HG03064 (cell line): ENCODE results near the gene PSPC1.

Experiments used
- ATAC-seq: cut with Tn5 transposase; IDR thresholded peaks from one replicate; pipeline ENCODE4 v1.9.1; 2021; ENCODE audit warnings: low read depth; ENCODE audit not compliant: unreplicated experiment

Gene PSPC1

DNA sequence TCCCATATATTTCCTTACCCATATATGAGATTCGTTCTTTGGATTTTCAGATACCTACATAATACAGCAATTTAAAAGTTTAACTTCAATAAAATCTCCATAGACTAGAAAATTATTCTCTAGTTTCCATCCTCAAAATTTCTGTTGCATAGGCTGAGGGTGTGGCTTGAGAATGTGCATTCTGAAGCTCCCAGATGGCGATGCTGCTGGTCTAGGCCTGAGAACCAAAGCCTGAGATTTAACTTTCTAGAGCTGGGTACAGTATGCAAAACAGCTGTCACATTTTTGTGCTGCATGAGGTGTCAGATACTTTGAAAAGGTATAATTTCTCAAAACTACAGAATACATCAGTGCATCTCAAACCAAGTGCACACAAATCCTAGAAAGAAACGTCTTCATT is 106.6 kb downstream of the PSPC1 start:
- ATAC-seq, result no peak

DNA sequence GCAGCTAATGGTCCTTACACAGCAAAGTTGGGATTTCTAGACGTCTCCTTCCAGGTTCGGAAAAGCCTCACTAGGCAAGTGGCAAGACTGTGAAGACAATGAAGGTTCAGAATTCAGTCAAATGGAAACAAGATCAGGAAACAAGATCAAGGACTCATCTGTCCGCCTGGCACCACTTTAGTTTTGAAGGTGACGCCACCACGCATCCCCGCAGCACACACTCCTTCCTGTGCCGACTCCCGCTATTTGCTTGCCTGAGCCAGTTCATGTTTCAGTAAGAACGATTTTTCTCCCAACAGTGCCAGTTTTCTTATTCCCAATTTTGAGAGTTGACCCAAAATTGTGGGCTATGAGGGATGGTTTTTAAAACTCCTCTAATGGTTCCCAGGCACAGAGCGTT is 107.8 kb downstream of the PSPC1 start:
- ATAC-seq, result no peak

DNA sequence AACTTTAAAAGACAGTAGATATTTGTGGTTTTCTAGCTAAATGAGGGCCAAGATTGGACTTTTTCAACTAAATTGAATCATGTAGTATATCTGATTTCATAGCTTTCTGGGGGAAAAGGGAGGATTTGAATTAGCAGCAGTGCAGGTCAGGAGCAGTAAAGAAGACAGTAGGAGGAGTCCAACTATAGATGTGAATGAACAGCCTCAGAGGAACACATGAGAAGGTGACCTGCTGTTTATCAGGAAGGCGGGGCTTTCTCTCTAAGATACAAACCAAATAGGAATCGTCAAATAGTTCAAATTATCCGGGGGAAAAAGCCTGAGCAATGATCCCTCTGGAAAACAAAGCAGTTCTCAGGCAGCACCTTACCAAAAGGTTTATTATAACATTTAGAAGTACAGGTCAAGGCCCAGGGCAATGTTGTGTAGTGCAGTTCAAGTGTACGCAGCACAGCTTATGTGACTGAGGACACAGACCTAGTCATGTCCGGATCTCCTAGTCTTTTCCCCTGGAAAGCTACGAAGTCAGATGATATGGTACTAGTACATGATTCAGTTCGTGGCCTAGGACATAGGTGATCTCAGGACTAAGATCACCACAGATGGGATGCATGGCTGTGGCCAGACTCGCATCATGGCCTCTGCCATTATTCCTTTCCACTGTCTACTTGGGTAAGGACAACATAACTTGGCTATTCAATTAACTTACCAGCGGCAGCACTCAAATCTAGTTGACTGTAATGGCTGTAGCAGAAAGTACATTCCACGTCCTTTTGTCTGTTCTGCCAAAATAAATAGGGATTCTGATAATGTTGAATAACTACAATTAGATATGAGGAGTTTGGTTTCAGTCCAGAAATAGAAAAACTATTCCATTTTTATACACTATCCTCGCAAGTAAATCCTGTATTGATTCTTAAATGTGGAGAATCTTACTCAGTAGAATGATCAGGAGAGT is 109.0 kb downstream of the PSPC1 start:
- no peak for ATAC-seq

DNA sequence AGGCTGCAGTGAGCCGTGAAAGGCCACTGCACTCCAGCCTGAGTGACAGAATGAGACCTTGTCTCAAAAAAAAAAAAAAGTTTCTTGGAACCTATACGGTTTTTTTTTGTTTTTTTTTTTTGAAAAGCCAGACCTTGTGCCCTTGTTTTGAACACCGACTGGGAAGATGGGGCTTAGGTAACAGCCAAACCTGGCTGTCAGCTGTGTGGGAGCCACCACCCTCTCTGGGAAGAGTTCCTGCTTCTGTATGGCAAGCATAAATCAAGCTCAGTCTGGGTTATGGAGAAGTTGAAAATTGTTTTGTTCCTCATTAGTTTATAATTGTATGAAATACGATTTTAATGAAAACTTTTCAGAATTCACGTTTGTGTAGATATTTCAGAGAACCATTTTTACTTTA is 109.8 kb downstream of the PSPC1 start:
- no peak for ATAC-seq

DNA sequence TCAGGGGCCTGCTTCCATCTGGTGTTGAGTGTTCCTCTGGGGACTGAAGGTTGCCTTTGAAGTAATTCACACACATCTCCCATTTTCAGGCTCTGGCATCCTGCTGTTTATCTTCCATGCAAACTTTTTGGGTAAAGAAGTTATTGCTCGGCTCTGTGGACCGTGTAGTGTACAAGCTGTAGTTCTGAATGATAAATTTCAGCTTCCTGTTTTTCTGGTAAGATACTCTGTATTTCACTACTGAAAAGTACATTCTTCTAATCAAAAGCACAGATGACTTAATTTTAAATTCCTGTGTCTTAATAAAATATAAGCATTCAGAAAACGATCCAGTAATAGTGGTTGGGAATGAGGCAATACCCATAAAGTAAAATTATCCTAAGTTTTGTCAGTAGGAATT is 112.6 kb downstream of the PSPC1 start:
- ATAC-seq, result no peak

DNA sequence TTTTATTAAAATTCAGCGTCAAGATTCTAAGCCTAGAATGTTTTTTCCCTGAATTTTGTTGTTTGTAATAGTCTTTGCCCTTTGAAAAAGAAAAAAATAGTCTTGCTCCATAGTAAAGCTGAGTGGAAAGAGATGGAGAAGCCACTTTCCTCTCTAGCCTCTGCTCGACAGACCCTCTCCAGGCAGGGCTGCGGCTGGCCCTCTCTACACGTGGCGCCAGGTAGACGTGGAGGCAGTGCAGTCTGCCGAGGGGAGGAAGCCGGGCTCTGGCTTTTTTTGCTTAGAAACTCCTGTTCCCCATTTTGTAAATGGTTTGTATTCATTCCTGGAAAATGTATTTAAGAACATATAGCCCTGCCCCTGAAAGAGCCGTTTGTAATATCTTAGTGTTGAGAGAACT is 114.0 kb downstream of the PSPC1 start:
- ATAC-seq, result no peak

DNA sequence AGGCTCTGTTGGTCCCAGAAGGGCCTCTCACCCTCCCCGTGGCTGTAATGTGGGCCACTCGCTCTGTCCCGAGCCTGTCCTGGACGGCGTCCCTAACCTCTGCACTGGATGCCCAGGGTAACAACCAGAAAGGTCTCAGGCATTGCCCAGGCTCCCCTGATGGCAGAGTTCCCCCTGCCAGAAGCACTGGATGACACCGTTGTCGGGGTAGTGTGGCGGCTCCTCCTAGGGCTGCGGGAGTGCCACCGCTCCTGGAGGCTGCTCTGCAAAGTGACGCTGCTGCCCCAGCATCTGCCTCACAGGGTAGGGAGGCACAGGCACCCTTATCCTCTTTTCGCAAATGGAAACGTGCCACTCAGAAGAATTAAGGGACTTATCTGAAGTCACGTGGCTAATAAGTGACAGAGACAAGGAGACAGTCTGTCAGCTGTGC is 117.3 kb downstream of the PSPC1 start:
- ATAC-seq, result no peak

DNA sequence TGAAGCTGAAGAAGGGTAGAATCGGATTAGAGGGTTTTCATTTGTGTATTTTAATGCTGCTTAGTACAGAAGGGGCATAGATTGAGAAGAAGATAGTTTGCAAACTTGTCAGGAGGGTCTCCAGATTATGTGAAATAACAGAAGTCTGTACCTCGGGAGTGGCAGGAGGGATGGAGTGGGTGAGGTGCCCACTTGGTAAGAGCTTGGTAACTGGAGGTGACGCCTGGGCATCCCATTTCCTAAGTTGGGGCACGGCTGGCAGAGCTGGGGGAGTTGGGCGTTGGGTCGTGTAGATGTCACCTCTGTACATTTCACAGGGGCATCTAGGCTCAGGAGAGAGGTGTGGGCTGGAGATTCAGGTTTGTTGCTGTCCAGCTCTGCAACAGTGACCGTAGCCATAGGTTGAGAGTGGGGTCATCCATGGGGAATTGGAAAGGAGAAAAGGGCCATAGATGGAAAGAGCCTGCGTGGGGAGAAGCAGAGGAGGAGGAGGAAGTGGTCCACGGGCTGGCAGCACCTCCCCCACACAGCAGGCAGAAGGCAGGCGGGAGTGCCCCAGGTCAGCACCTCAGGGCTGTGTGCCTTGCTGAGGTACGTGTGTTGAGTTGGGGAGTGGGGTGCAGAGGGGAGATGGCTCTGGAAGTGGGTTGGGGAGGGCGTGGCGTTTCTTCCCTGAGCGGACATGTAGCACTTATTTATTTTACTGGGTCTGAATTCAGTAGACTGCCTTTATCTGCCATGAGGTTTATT is 118.1 kb downstream of the PSPC1 start:
- no peak for ATAC-seq

DNA sequence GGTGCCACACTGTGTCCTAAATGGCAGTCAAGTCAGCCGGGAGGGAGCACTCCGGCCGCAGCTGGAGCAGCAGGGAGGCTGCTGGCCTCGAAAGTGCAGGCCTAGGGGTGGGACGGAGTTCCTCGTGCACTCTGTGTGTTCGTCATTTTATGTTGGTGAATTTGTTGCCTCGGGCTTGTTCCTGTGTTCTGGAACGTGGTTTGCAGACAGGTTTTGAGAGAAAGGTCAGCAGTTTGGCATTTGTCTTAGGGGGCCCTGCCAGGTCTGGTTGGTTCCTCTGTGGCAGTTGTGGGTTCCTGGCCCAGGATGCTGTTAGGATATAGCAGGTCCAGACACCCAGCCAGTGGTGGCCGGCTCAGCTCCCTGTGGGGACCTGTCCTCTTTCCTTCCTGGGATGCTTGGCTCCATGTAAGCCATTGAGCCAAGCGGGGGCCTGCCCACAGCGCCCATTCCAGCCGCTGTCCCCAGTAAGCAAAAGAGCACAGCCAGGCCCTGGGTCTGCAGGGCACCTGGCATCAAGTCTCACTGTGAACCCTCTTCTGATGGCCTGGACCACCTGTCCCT is 119.2 kb downstream of the PSPC1 start:
- ATAC-seq, result no peak

DNA sequence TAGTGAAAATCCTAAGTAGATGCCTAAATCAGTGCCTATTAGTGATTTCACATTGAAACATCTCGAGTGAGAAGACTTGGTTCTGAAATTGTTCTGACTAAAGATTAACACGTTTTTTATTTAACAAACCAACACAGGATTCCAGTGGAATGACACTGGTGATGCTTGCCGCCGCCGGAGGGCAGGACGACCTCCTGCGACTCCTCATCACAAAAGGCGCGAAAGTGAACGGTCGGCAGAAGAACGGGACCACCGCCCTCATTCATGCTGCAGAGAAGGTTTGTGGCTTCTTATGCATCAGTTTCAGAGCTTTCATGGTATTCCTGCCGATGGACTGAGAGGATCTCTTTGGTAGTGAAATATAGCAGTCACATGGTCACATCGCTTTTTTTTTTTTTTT is 121.2 kb downstream of the PSPC1 start:
- no peak for ATAC-seq

DNA sequence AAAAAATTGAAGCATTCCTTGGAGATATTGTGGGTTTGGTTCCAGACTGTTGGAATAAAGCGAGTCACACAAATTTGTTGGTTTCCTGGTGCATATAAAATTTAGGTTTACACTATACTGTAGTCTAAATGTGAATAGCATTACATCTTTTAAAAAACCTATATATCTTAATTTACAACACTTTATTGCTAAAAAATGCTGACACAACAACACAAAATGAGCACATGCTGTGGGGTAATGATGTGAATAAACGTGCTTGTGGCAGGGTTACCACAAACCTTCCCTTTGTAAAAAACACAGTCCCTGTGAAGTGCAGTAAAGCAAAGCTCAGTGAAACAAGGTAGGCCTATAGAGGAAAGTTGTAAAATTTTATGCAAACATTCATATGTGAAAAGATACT is 121.6 kb downstream of the PSPC1 start:
- ATAC-seq, result no peak

DNA sequence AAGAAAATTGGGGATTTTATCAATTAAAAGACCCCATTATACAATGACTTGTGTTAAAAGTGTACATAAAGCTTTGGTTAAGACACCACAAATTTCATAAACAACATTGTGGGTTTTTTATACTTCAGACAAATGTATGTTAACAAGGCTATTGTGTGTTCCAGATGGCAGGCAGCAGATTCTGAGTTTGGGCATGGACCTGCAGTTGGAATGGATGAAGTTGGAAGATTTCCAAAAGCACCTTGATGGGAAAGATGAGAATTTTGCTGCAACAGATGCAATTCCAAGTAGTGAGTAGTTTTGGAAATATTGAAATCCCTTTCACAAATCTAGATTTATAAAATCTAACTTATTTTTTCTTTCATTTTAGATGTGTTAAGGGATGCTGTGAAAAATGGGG is 123.9 kb downstream of the PSPC1 start:
- no peak for ATAC-seq

DNA sequence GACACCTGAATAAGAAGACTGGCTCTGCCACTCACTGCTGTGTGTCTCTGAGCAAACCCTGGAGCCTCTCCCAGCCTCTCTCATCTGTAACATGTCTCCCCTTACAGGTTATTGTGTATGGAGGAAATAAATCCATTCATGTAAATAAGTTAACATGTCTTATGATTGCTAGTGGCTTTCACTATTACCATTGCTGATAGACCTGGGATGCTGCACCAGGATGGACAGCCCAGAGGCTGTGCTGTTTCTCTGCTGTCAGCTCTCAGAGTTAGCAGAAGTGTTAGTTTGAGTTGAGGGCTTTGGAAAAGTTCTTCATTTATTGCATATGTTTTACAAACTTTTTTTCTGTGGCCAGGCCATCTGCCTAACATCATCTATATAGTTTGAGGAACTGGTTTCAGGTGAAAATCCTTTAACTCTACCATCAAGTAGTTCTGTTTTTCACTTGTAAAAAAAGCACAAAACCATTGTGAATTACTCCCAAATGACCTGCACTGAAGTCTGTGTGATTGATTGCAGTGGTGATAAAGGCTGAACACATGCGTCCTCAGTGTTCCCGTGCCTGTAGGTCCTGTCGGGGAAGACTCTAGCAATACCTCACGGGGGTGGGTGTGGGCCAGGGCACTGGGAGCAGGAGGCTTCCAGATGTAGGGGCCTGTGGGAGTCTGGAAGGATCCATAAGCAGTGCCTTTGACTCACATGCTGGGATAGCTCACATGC is 124.7 kb downstream of the PSPC1 start:
- ATAC-seq, result no peak
